IMR-90 (cell line): Measurements from ENCODE around the gene LEF1. TPM values are rescaled to one million over a fixed set of nuclear protein-coding genes. Genes with fewer than 3 reads are reported as not detected.

Source experiments
- ATAC-seq: fragments of 200-7000 bp; cut with Tn5 transposase; 2 replicates; pipeline ENCODE4 v1.9.1; 2020; ENCODE audit warnings: low read depth, mild to moderate bottlenecking, moderate library complexity
- BruUV-seq: library from RNA; stranded (reverse); fragments of 400-500 nt; replicated peaks from 2 replicates; lab custom pipeline; 2021; lab: Mats Ljungman, UMichigan
- CTCF ChIA-PET: fragments of 300-600 bp; formaldehyde crosslinking; extraction: SDS; loops from one replicate; lab custom pipeline; 2021; ENCODE audit warnings: antibody characterized with exemption; lab: Yijun Ruan, JAX
- POLR2A ChIA-PET: fragments of 300-600 bp; sonication (Branson Sonifier 250); formaldehyde crosslinking; loops from one replicate; lab custom pipeline; 2022; ENCODE audit warnings: antibody characterized with exemption; ENCODE audit not compliant: unreplicated experiment; lab: Charles Lee
- DNase-seq: peaks from one replicate; pipeline ENCODE4 v3.0.0; 2013
- H2AFZ ChIP-seq: replicated peaks from 2 replicates; pipeline ENCODE3; 2013; ENCODE audit warnings: low read length, mild to moderate bottlenecking; ENCODE audit not compliant: poor library complexity
- H2AK5ac ChIP-seq: 2 replicates; pipeline ENCODE4 v1.6.1; 2013; ENCODE audit warnings: low read depth, low read length, inconsistent platforms
- H2AK9ac ChIP-seq: replicated peaks from 2 replicates; pipeline ENCODE3; 2013; ENCODE audit warnings: mild to moderate bottlenecking, low read depth, low read length, moderate library complexity; ENCODE audit not compliant: poor library complexity
- H2BK120ac ChIP-seq: 2 replicates; pipeline ENCODE4 v1.6.1; 2013; ENCODE audit warnings: low read depth, low read length, inconsistent platforms
- H2BK15ac ChIP-seq: 3 replicates; pipeline ENCODE4 v1.6.1; 2013; ENCODE audit warnings: low read depth, low read length, inconsistent platforms
- H2BK20ac ChIP-seq: 2 replicates; pipeline ENCODE4 v1.6.1; 2013; ENCODE audit warnings: low read depth, mild to moderate bottlenecking, inconsistent platforms, low read length, moderate library complexity
- H2BK5ac ChIP-seq: 2 replicates; pipeline ENCODE4 v1.6.1; 2013; ENCODE audit warnings: mild to moderate bottlenecking, low read depth, low read length, inconsistent platforms; ENCODE audit not compliant: poor library complexity, severe bottlenecking
- H3K14ac ChIP-seq: replicated peaks from 2 replicates; pipeline ENCODE4 v1.6.1; 2013; ENCODE audit warnings: low read depth, low read length, inconsistent platforms
- H3K18ac ChIP-seq: 2 replicates; pipeline ENCODE4 v1.6.1; 2013; ENCODE audit warnings: low read depth, low read length, control low read depth
- H3K23ac ChIP-seq: 2 replicates; pipeline ENCODE4 v1.6.1; 2013; ENCODE audit warnings: low read depth, low read length, inconsistent platforms
- H3K27ac ChIP-seq: 2 replicates; pipeline ENCODE4 v1.5.1; 2013; ENCODE audit warnings: mild to moderate bottlenecking, control low read depth, low read length; ENCODE audit not compliant: insufficient read depth
- H3K27me3 ChIP-seq: 2 replicates; pipeline ENCODE4 v1.6.1; 2013; ENCODE audit warnings: low read length; ENCODE audit not compliant: control insufficient read depth, insufficient read depth
- H3K36me3 ChIP-seq: 2 replicates; pipeline ENCODE4 v1.6.1; 2013; ENCODE audit warnings: low read length, mixed read lengths; ENCODE audit not compliant: control insufficient read depth, insufficient read depth
- H3K4ac ChIP-seq: 2 replicates; pipeline ENCODE4 v1.6.1; 2013; ENCODE audit warnings: low read depth, low read length, inconsistent platforms
- H3K4me1 ChIP-seq: 2 replicates; pipeline ENCODE4 v1.6.1; 2013; ENCODE audit warnings: low read length, mixed read lengths; ENCODE audit not compliant: control insufficient read depth, insufficient read depth
- H3K4me2 ChIP-seq: 2 replicates; pipeline ENCODE4 v1.6.1; 2013; ENCODE audit warnings: low read depth, mild to moderate bottlenecking, control low read depth, low read length, moderate library complexity
- H3K4me3 ChIP-seq: 2 replicates; pipeline ENCODE4 v1.5.1; 2013; ENCODE audit warnings: low read depth, mild to moderate bottlenecking, control low read depth, low read length, moderate library complexity; ENCODE audit not compliant: insufficient read depth
- H3K56ac ChIP-seq: 2 replicates; pipeline ENCODE4 v1.6.1; 2013; ENCODE audit warnings: low read length, inconsistent platforms; ENCODE audit not compliant: insufficient read depth; ENCODE audit errors: extremely low read depth
- H3K79me1 ChIP-seq, 2 experiments: 2 replicates each; pipeline ENCODE4 v1.6.1; 2013; ENCODE audit warnings: low read length in 2 of 2, inconsistent platforms in 1 of 2, low read depth in 1 of 2
- H3K9ac ChIP-seq: 2 replicates; pipeline ENCODE4 v1.6.1; 2013; ENCODE audit warnings: low read depth, low read length, control low read depth
- H3K9me1 ChIP-seq: 2 replicates; pipeline ENCODE4 v1.6.1; 2013; ENCODE audit warnings: low read length, inconsistent platforms; ENCODE audit not compliant: insufficient read depth
- H3K9me3 ChIP-seq: 2 replicates; pipeline ENCODE4 v1.6.1; 2013; ENCODE audit warnings: low read length; ENCODE audit not compliant: control insufficient read depth, insufficient read depth
- H4K20me1 ChIP-seq: 2 replicates; pipeline ENCODE4 v1.6.1; 2013; ENCODE audit warnings: low read length, inconsistent platforms; ENCODE audit not compliant: insufficient read depth
- H4K5ac ChIP-seq: 2 replicates; pipeline ENCODE4 v1.6.1; 2013; ENCODE audit warnings: mild to moderate bottlenecking, low read depth, low read length, control low read depth
- H4K8ac ChIP-seq, 2 experiments: 2 replicates each; pipeline ENCODE4 v1.6.1; 2013; ENCODE audit warnings: low read depth in 2 of 2, low read length in 2 of 2, control low read depth in 1 of 2, inconsistent platforms in 1 of 2
- H4K91ac ChIP-seq: 2 replicates; pipeline ENCODE4 v1.6.1; 2013; ENCODE audit warnings: low read depth, low read length, inconsistent platforms; ENCODE audit not compliant: insufficient read depth
- CEBPB ChIP-seq: IDR thresholded peaks from 2 replicates; pipeline ENCODE4 v1.6.1; 2012; ENCODE audit warnings: low read depth, low read length, improper control_type of control experiment
- CTCF ChIP-seq: conservative IDR thresholded peaks from 2 replicates; pipeline ENCODE4 v1.5.1; 2012; ENCODE audit warnings: mild to moderate bottlenecking, low read depth, low read length, improper control_type of control experiment
- ELK1 ChIP-seq: fragments of 150-350 bp; IDR thresholded peaks from 2 replicates; pipeline ENCODE4 v1.6.1; 2016; ENCODE audit warnings: low read depth, mild to moderate bottlenecking, low read length, moderate library complexity, borderline replicate concordance
- FOS ChIP-seq: fragments of 150-350 bp; IDR thresholded peaks from 2 replicates; pipeline ENCODE4 v1.6.1; 2016; ENCODE audit warnings: low read depth, low read length
- POLR2A ChIP-seq: IDR thresholded peaks from 2 replicates; pipeline ENCODE4 v1.6.1; 2012; ENCODE audit warnings: mild to moderate bottlenecking, low read depth, low read length
- RAD21 ChIP-seq: IDR thresholded peaks from 2 replicates; pipeline ENCODE4 v1.6.1; 2012; ENCODE audit warnings: low read length, improper control_type of control experiment
- SMC3 ChIP-seq: fragments of 150-350 bp; IDR thresholded peaks from 2 replicates; pipeline ENCODE4 v1.6.1; 2016; ENCODE audit warnings: low read depth, mild to moderate bottlenecking, antibody characterized with exemption, low read length, moderate library complexity
- USF2 ChIP-seq: fragments of 150-350 bp; IDR thresholded peaks from 2 replicates; pipeline ENCODE4 v1.6.1; 2017; ENCODE audit warnings: mild to moderate bottlenecking, antibody characterized with exemption, low read length, low read depth
- WGBS, 2 experiments: methylation state at CpG; one replicate each; pipeline versions ENCODE4 v1.1.5 to v1.1.7; 2013; ENCODE audit warnings: missing lambda C conversion rate in 2 of 2; ENCODE audit not compliant: insufficient read length in 1 of 2; ENCODE audit errors: extremely low coverage in 2 of 2; 5-methylcytosine and 5-hydroxymethylcytosine counted together
- dilution Hi-C: fragments of 300-500 bp; cut with HindIII; formaldehyde crosslinking; loops from one replicate; pipeline ENCODE4 v1.14.3; 2018; ENCODE audit warnings: low sequenced_read_pairs; ENCODE audit not compliant: unreplicated experiment
- in situ Hi-C: fragments of 300-500 bp; cut with MboI; formaldehyde crosslinking; loops from 3 replicates; pipeline ENCODE4 v1.14.3; 2019; ENCODE audit warnings: low sequenced_read_pairs, inconsistent platforms, mixed read lengths
- intact Hi-C: fragments of 100-400 bp; cut with micrococcal nuclease; formaldehyde crosslinking; loops from 2 replicates; pipeline ENCODE4 v1.10.0; 2022
- polyA plus RNA-seq, 3 experiments: library from polyadenylated mRNA; depleted of rRNA; stranded (reverse); fragments of >200 nt; gene quantifications; 2 replicates each; pipeline ENCODE4 v1.2.3, GENCODE V29; 2012; ENCODE audit warnings: low replicate concordance in 1 of 3
- total RNA-seq: library from RNA; depleted of rRNA; stranded (reverse); fragments of >200 nt; gene quantifications from 2 replicates; pipeline ENCODE4 v1.2.3, GENCODE V29; 2012

LEF1 gene
- total and polyA plus RNA-seq, 2 of the 4 experiments (the other 2 are of a cell fraction), result 1.7 to 1.8 TPM

DNA sequence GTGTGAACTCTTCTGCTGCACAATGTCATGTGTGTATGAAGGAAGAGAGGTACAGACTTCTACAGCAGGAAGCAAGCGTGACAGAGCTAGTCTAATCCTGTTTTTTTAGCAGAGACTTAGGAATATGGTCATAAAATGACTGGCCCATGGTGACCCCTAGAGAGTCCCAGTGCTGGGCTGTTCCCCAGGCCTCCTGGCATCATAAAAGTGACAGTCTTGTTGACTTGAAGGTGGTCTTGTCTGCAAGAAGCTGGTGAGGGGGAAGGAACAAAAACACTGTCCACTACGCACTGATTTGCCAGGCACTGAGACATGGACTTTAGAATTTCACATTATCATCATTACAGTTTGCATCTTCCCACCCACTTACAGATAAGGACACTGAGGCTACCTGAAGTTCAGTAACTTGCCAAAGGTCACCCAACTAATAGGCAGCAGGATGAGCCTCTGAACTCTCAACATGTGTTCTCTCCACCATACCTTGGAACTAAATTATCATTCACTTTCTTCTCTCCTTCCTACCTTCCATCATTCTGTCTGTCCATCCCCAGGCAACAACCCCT is 116.1 kb downstream of the LEF1 start:
- intact Hi-C loops, result no loop called here
- Histone ChIP-seq H3K27me3 (no peaks in the 10 kb centered on the region; the same call in 1 of the 2 replicates), H2AK5ac (no peak overlapping the region), H2AFZ (no peak overlapping the region), H2BK120ac (no peak overlapping the region), H2AK9ac (no peak overlapping the region), H2BK20ac (no peak overlapping the region), H4K8ac (no peak overlapping the region), H3K9ac (no peak overlapping the region), H3K18ac (no peak overlapping the region), H3K4ac (no peak overlapping the region), H3K9me1 (no peaks in the 10 kb centered on the region), H4K20me1 (no peaks in the 10 kb centered on the region), H3K4me3 (no peak overlapping the region), H3K4me1 (no peaks in the 10 kb centered on the region), H2BK5ac (no peak overlapping the region), H3K23ac (no peak overlapping the region; the same call in 1 of the 2 replicates), H4K91ac (no peak overlapping the region), H3K9me3 (no peaks in the 10 kb centered on the region), H3K56ac (no peak overlapping the region), H3K36me3 (no peaks in the 10 kb centered on the region), H3K14ac (no peak overlapping the region), H2BK15ac (no peak overlapping the region), H3K4me2 (no peak overlapping the region), H3K27ac (no peak overlapping the region), H3K79me1 (no peaks in the 10 kb centered on the region), H4K5ac (no peak overlapping the region)
- dilution Hi-C loops, result no loop called here
- BruUV-seq, result no TSS peak
- DNase-seq (no peak), ATAC-seq (no peak)
- ChIA-PET POLR2A (no interaction called here), CTCF (interaction anchor here (0.6 to 1.3 kb wide), 3 partner anchors 9 to 34 kb away, joined by 3 to 4 read pairs (median 3); no protein-coding TSS in a partner anchor)
- in situ Hi-C loops, result no loop called here
- 100% methylated on average over 1 of the region's 2 CpGs; no CpG with 5 or more reads in 1 of the 2 experiments for WGBS, 2 experiments
- no peak for TF ChIP-seq CTCF
- TF ChIP-seq FOS, result no peak
- TF ChIP-seq USF2, result no peak
- no peak for TF ChIP-seq CEBPB
- TF ChIP-seq SMC3, result no peak
- no peak for TF ChIP-seq POLR2A
- no peak for TF ChIP-seq RAD21
- no peak for TF ChIP-seq ELK1
